ENCODE results near the gene CST9.
"Not testable (repeated sequence)": the region's sequence is repeated elsewhere in the genome, so short reads cannot be mapped to it uniquely, and the experiment has no call there.

CST9 gene

GRCh38 chr20:23588434-23589403 is 17.0 kb downstream of the CST9 start:
- Histone ChIP-seq H3K4me1 (ENCODE audit: control insufficient read depth, insufficient read depth, low read length, poor library complexity, severe bottlenecking) (no peaks in the 10 kb centered on the region), H3K9me3 (ENCODE audit: control insufficient read depth, low read length) (no peaks in the 10 kb centered on the region), H3K27ac (ENCODE audit: insufficient read depth, low read length, poor library complexity, severe bottlenecking) (no peak overlapping the region), H3K27me3 (replicated peaks; ENCODE audit: control insufficient read depth, insufficient read depth, low read length, poor library complexity, severe bottlenecking) (no peaks in the 10 kb centered on the region), H3K4me3 (ENCODE audit: insufficient read depth, low read depth, low read length, poor library complexity, severe bottlenecking) (no peak overlapping the region), H3K36me3 (ENCODE audit: control insufficient read depth, insufficient read depth, low read length) (no peaks in the 10 kb centered on the region)
- DNase-seq, result no peak

DNA sequence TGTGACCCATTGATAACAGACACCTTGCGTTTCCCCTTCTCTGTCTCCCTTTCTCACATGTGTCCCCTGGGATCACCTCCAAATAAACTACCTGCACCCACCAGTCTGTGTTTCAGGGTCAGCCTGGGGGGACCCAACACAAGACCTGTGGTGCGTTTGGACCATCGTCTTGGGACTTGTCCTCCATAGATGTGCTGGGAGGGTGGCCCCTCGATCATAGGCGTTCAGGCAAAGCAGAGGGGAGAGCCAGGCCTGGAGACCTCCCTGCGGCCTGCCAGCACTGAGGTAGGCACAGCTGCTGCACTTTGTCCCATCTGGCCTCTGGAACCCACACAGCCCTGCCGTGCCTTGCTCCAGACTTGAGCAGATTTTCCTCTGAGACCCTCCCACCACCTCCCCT is 18.1 kb downstream of the CST9 start:
- no peaks in the 10 kb centered on the region for H3K9me3 ChIP-seq (ENCODE audit: control insufficient read depth, low read length)
- DNase-seq, result no peak
- no peaks in the 10 kb centered on the region for H3K4me1 ChIP-seq (ENCODE audit: control insufficient read depth, insufficient read depth, low read length, poor library complexity, severe bottlenecking)
- no peaks in the 10 kb centered on the region for H3K36me3 ChIP-seq (ENCODE audit: control insufficient read depth, insufficient read depth, low read length)
- H3K27ac ChIP-seq (ENCODE audit: insufficient read depth, low read length, poor library complexity, severe bottlenecking), result no peak overlapping the region
- H3K4me3 ChIP-seq (ENCODE audit: insufficient read depth, low read depth, low read length, poor library complexity, severe bottlenecking), result no peak overlapping the region
- no peaks in the 10 kb centered on the region for H3K27me3 ChIP-seq (replicated peaks; ENCODE audit: control insufficient read depth, insufficient read depth, low read length, poor library complexity, severe bottlenecking)

- H3K4me3 ChIP-seq (ENCODE audit: insufficient read depth, low read depth, low read length, poor library complexity, severe bottlenecking), result no peak overlapping the region
- no peaks in the 10 kb centered on the region for H3K4me1 ChIP-seq (ENCODE audit: control insufficient read depth, insufficient read depth, low read length, poor library complexity, severe bottlenecking)
- no peak for DNase-seq
- H3K9me3 ChIP-seq (ENCODE audit: control insufficient read depth, low read length), result no peaks in the 10 kb centered on the region
- no peaks in the 10 kb centered on the region for H3K27me3 ChIP-seq (replicated peaks; ENCODE audit: control insufficient read depth, insufficient read depth, low read length, poor library complexity, severe bottlenecking)
- no peaks in the 10 kb centered on the region for H3K36me3 ChIP-seq (ENCODE audit: control insufficient read depth, insufficient read depth, low read length)
- H3K27ac ChIP-seq (ENCODE audit: insufficient read depth, low read length, poor library complexity, severe bottlenecking), result no peak overlapping the region
Observed at GRCh38 chr20:23586735-23587525, 18.8 kb downstream of the CST9 start.

DNA sequence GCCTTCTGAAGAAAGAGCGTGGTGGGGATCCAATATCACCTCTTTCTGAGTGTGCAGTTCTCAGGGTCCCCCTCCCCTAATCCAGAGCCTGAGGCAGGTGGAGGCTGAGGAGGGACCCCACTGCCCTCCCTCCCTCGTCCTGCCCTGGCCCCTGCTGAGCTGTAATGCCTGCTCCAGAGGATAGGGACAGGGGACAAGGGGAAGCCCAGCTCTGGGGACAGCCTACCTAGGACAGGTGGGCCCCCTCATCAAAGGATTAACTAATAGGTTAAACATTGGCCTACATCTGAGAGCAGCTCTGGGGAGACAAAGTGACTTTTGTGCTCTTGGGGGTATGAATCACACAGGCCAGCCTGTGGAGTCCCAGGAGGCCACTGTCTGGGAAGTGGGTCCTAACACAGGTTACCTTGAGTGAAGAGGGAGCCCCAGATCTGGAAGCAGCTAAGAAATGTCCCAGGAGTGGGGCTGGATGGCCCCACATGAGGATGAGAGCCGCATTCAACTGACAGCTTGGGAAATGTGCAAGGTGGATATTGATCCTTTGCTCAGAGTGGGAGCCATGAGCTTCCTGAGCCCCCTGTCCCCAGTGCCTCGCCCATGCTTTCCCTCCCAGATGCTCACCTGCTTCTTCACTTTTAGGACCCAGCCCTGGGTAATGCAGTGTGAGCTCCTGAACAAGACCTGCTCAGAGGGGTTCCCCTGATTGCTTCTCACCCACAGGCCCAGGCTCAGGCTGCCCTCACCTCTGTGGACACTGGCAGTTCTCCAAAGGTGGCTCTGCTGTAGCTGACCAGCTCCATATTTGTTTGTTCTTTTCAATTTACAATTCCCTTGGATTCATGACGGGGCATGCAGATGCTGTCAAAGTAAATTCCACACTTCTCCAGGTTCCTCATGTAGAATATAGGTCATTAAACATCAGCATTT is 19.6 kb downstream of the CST9 start:
- Histone ChIP-seq H3K27me3 (replicated peaks; ENCODE audit: control insufficient read depth, insufficient read depth, low read length, poor library complexity, severe bottlenecking) (no peaks in the 10 kb centered on the region), H3K36me3 (ENCODE audit: control insufficient read depth, insufficient read depth, low read length) (no peaks in the 10 kb centered on the region), H3K4me1 (ENCODE audit: control insufficient read depth, insufficient read depth, low read length, poor library complexity, severe bottlenecking) (no peaks in the 10 kb centered on the region), H3K9me3 (ENCODE audit: control insufficient read depth, low read length) (no peaks in the 10 kb centered on the region), H3K4me3 (ENCODE audit: insufficient read depth, low read depth, low read length, poor library complexity, severe bottlenecking) (no peak overlapping the region), H3K27ac (ENCODE audit: insufficient read depth, low read length, poor library complexity, severe bottlenecking) (no peak overlapping the region)
- DNase-seq, result no peak

DNA sequence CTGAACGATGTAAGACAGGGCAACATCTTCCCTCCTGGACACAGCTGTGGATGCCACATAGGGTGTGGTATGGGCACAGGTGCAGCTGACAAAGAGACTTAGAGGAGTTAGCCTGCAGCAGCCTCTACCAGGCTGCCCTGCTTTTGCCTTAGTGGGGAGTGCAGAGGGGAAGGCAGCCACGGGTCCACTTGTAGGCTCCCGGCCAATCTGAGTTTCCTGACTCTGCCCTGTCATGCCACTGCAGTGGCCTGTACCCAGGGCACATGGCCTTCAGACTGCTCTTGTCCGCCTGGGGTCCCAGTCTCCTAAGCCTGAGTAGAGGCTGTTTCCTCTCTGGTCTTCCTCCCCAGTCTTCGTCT is 20.3 kb downstream of the CST9 start:
- no peaks in the 10 kb centered on the region for H3K36me3 ChIP-seq (ENCODE audit: control insufficient read depth, insufficient read depth, low read length)
- no peaks in the 10 kb centered on the region for H3K4me1 ChIP-seq (ENCODE audit: control insufficient read depth, insufficient read depth, low read length, poor library complexity, severe bottlenecking)
- H3K27me3 ChIP-seq (replicated peaks; ENCODE audit: control insufficient read depth, insufficient read depth, low read length, poor library complexity, severe bottlenecking), result no peaks in the 10 kb centered on the region
- H3K9me3 ChIP-seq (ENCODE audit: control insufficient read depth, low read length), result no peaks in the 10 kb centered on the region
- DNase-seq, result no peak
- no peak overlapping the region for H3K4me3 ChIP-seq (ENCODE audit: insufficient read depth, low read depth, low read length, poor library complexity, severe bottlenecking)
- H3K27ac ChIP-seq (ENCODE audit: insufficient read depth, low read length, poor library complexity, severe bottlenecking), result no peak overlapping the region

DNA sequence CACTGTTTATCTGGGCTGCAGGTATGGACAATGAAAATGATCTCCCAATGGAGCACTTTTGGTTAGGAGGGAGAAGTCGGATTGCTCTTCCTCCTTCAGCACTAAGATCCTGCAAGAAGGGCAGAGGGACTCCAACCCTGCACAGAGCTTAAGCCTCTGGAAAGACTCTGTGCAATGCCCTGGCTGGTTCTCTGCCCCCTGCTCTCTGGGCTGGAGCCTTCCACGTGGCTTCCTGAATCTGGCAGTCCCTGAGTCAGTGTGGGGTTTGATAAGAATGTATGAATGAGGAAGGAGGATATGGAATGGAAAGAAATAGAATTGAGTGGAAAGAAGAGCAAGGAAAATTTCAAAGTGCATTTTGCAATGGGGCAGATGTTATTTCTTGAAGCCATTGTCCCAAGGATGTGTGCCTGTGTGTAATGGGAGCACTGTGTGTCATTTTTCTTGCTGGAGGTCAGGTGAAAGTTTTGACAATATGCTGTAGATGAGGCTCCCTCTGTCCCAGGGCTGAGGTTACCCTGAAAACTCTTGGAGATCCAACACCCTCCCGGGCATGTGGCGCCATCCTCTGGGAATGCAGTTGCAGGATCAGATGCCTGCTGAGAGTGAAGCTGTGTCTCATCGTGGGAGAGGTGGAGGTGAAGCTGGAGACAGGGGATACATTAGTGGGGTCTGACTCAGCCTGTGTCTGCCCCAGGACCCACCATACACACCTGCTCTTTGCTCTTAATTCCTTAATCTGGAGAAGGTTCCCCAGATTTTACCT is 21.1 kb downstream of the CST9 start:
- Histone ChIP-seq H3K4me1 (ENCODE audit: control insufficient read depth, insufficient read depth, low read length, poor library complexity, severe bottlenecking) (no peaks in the 10 kb centered on the region), H3K27ac (ENCODE audit: insufficient read depth, low read length, poor library complexity, severe bottlenecking) (no peak overlapping the region), H3K9me3 (ENCODE audit: control insufficient read depth, low read length) (no peaks in the 10 kb centered on the region), H3K27me3 (replicated peaks; ENCODE audit: control insufficient read depth, insufficient read depth, low read length, poor library complexity, severe bottlenecking) (no peaks in the 10 kb centered on the region), H3K4me3 (ENCODE audit: insufficient read depth, low read depth, low read length, poor library complexity, severe bottlenecking) (no peak overlapping the region), H3K36me3 (ENCODE audit: control insufficient read depth, insufficient read depth, low read length) (no peaks in the 10 kb centered on the region)
- DNase-seq, result no peak

DNA sequence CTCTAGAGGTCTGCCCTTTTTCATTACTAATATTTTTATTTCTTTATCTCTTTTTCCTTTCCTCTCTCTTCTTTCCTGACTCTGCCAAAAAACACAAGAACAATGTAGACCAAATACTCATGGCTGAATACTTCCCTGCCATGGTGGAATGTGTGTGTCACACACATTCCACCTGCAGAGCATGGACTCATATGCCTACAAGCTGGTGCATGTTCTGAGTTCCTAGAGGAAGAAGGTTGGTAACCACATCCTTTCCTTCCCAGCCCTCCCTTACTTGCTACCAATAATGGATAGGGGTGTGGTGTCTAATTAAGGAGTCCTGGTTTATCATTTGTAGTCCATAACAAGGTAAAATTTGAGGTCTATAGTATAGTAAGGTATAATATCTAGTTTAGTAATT is 22.2 kb downstream of the CST9 start:
- Histone ChIP-seq H3K4me3 (ENCODE audit: insufficient read depth, low read depth, low read length, poor library complexity, severe bottlenecking) (no peak overlapping the region), H3K36me3 (ENCODE audit: control insufficient read depth, insufficient read depth, low read length) (no peaks in the 10 kb centered on the region), H3K27me3 (replicated peaks; ENCODE audit: control insufficient read depth, insufficient read depth, low read length, poor library complexity, severe bottlenecking) (no peaks in the 10 kb centered on the region), H3K4me1 (ENCODE audit: control insufficient read depth, insufficient read depth, low read length, poor library complexity, severe bottlenecking) (no peaks in the 10 kb centered on the region), H3K9me3 (ENCODE audit: control insufficient read depth, low read length) (no peaks in the 10 kb centered on the region), H3K27ac (ENCODE audit: insufficient read depth, low read length, poor library complexity, severe bottlenecking) (no peak overlapping the region)
- no peak for DNase-seq

GRCh38 chr20:23582293-23582692 is 23.4 kb downstream of the CST9 start:
- no peak overlapping the region for H3K27ac ChIP-seq (ENCODE audit: insufficient read depth, low read length, poor library complexity, severe bottlenecking)
- no peaks in the 10 kb centered on the region for H3K27me3 ChIP-seq (replicated peaks; ENCODE audit: control insufficient read depth, insufficient read depth, low read length, poor library complexity, severe bottlenecking)
- H3K4me3 ChIP-seq (ENCODE audit: insufficient read depth, low read depth, low read length, poor library complexity, severe bottlenecking), result no peak overlapping the region
- no peaks in the 10 kb centered on the region for H3K36me3 ChIP-seq (ENCODE audit: control insufficient read depth, insufficient read depth, low read length)
- DNase-seq, result no peak
- H3K4me1 ChIP-seq (ENCODE audit: control insufficient read depth, insufficient read depth, low read length, poor library complexity, severe bottlenecking), result no peaks in the 10 kb centered on the region
- H3K9me3 ChIP-seq (ENCODE audit: control insufficient read depth, low read length), result no peaks in the 10 kb centered on the region

DNA sequence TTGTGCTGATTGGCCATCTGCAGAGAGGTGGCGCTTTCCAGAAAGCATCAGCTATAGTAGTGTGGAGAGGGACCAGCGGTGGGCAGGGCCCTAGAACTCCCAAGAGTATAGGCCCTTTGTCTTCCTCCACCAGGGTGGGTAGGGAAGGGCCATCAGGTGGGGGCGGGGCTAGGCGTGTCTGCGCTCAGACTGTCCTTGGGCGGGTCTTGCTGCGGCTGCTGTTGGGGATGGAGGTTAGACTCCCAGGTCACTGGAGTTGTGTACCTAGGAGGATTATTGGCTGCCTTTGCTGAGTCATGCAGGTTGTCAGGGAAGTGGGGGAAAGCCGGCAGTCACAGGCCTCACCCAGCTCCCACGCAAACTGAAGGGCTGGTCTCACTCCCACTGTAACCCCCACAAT is 23.9 kb downstream of the CST9 start:
- DNase-seq; H3K4me1 ChIP-seq (ENCODE audit: control insufficient read depth, insufficient read depth, low read length, poor library complexity, severe bottlenecking): not testable (repeated sequence)

More for the DNA sequence above, 23.9 kb downstream of the CST9 start:
- H3K27ac ChIP-seq (ENCODE audit: insufficient read depth, low read length, poor library complexity, severe bottlenecking); H3K27me3 ChIP-seq (replicated peaks; ENCODE audit: control insufficient read depth, insufficient read depth, low read length, poor library complexity, severe bottlenecking); H3K4me3 ChIP-seq (ENCODE audit: insufficient read depth, low read depth, low read length, poor library complexity, severe bottlenecking); H3K36me3 ChIP-seq (ENCODE audit: control insufficient read depth, insufficient read depth, low read length); H3K9me3 ChIP-seq (ENCODE audit: control insufficient read depth, low read length): not testable (repeated sequence)
